HepG2 (cell line): Measurements from ENCODE around the gene SMAP1. TPM values are rescaled to one million over a fixed set of nuclear protein-coding genes. Genes with fewer than 3 reads are reported as not detected.

ENCODE experiments used
- CEBPB ChIP-seq: IDR thresholded peaks from 2 replicates; pipeline ENCODE4 v1.6.1; 2011; ENCODE audit warnings: low read depth, low read length, improper control_type of control experiment, borderline replicate concordance
- EP300 ChIP-seq, 3 experiments: sonication (generic) in 1 of 3; formaldehyde crosslinking in 1 of 3; IDR thresholded peaks; 2 replicates each; pipeline versions ENCODE4 v1.5.1 to v1.6.1; 2011 to 2020; ENCODE audit warnings: low read depth in 2 of 3, low read length in 2 of 3, borderline replicate concordance in 1 of 3, improper control_type of control experiment in 1 of 3, mild to moderate bottlenecking in 1 of 3, missing genetic modification reagents in 1 of 3, moderate library complexity in 1 of 3
- FOXM1 ChIP-seq: sonication (generic); formaldehyde crosslinking; IDR thresholded peaks from 2 replicates; pipeline ENCODE4 v1.5.0; 2020; ENCODE audit warnings: missing genetic modification reagents
- HOXA3 ChIP-seq: sonication (generic); formaldehyde crosslinking; IDR thresholded peaks from 2 replicates; pipeline ENCODE4 v1.5.0; 2020; ENCODE audit warnings: missing genetic modification reagents
- KDM1A ChIP-seq: IDR thresholded peaks from 2 replicates; pipeline ENCODE4 v1.6.1; 2016; ENCODE audit warnings: missing compliant biosample characterization
- KLF9 ChIP-seq: IDR thresholded peaks from 2 replicates; pipeline ENCODE4 v1.6.1; 2016; ENCODE audit warnings: low read depth
- MLLT10 ChIP-seq: sonication (generic); formaldehyde crosslinking; IDR thresholded peaks from 2 replicates; pipeline ENCODE4 v1.4.0; 2020; ENCODE audit warnings: missing genetic modification reagents
- NRL ChIP-seq: sonication (generic); formaldehyde crosslinking; IDR thresholded peaks from 2 replicates; pipeline ENCODE4 v1.5.0; 2020; ENCODE audit warnings: missing genetic modification reagents, mild to moderate bottlenecking, moderate library complexity, borderline replicate concordance
- RNF2 ChIP-seq: fragments of 450-650 bp; conservative IDR thresholded peaks from 2 replicates; pipeline ENCODE4 v1.6.1; 2016; ENCODE audit warnings: low read depth
- SCMH1 ChIP-seq: sonication (generic); formaldehyde crosslinking; IDR thresholded peaks from 2 replicates; pipeline ENCODE4 v1.9.0; 2021; ENCODE audit warnings: missing genetic modification reagents, mild to moderate bottlenecking, borderline replicate concordance
- ZBTB38 ChIP-seq: sonication (generic); formaldehyde crosslinking; IDR thresholded peaks from 2 replicates; pipeline ENCODE4 v1.5.1; 2020; ENCODE audit warnings: mild to moderate bottlenecking, missing genetic modification reagents
- ZNF496 ChIP-seq: sonication (generic); formaldehyde crosslinking; IDR thresholded peaks from 2 replicates; pipeline ENCODE4 v1.8.1; 2023; ENCODE audit warnings: mild to moderate bottlenecking, moderate library complexity, missing genetic modification reagents; ENCODE audit not compliant: insufficient replicate concordance
- ZNF703 ChIP-seq: sonication (generic); formaldehyde crosslinking; IDR thresholded peaks from 2 replicates; pipeline ENCODE4 v1.5.1; 2020; ENCODE audit warnings: missing genetic modification reagents, mild to moderate bottlenecking, moderate library complexity, borderline replicate concordance
- ZNF737 ChIP-seq: sonication (generic); formaldehyde crosslinking; IDR thresholded peaks from 2 replicates; pipeline ENCODE4 v1.5.0; 2020; ENCODE audit warnings: missing genetic modification reagents, mild to moderate bottlenecking, borderline replicate concordance
- ZNF83 ChIP-seq: sonication (generic); formaldehyde crosslinking; IDR thresholded peaks from 2 replicates; pipeline ENCODE4 v1.4.0; 2020; ENCODE audit warnings: missing genetic modification reagents, mild to moderate bottlenecking, borderline replicate concordance
- ZSCAN9 ChIP-seq: IDR thresholded peaks from 2 replicates; pipeline ENCODE4 v1.6.1; 2016; ENCODE audit warnings: borderline replicate concordance
- polyA plus RNA-seq, 8 experiments: library from polyadenylated mRNA; depleted of rRNA in 3 of 8; stranded (reverse) in 7 of 8; unstranded in 1 of 8; fragments of >200 nt; fragmentation: Illumina TruSeq in 4 of 8; extraction: Trizol in 4 of 8; gene quantifications; 2 replicates each; pipeline versions ENCODE4 v1.2.1 to v1.2.3, GENCODE V29; 2011 to 2016; ENCODE audit warnings: low read depth in 4 of 8, missing spikeins in 1 of 8, mixed read lengths in 1 of 8; ENCODE audit not compliant: insufficient read depth in 1 of 8
- total RNA-seq, 5 experiments: library from RNA; depleted of rRNA; stranded (reverse); fragments of >200 nt; fragmentation: Illumina TruSeq; extraction: Trizol; gene quantifications; 2 replicates each; pipeline ENCODE4 v1.2.3, GENCODE V29; 2016; ENCODE audit warnings: low read depth in 1 of 5
- TF ChIP-seq, protein P1 (sequence below): IDR thresholded peaks from 2 replicates; pipeline ENCODE4 v1.6.1; 2016; ENCODE audit warnings: control low read depth
- TF ChIP-seq, protein P2 (sequence below): sonication (generic); formaldehyde crosslinking; IDR thresholded peaks from 2 replicates; pipeline ENCODE4 v1.9.0; 2021; ENCODE audit warnings: missing genetic modification reagents, mild to moderate bottlenecking, borderline replicate concordance
- TF ChIP-seq, protein P3 (sequence below): sonication (generic); formaldehyde crosslinking; IDR thresholded peaks from 2 replicates; pipeline ENCODE4 v1.4.0; 2020; ENCODE audit warnings: missing genetic modification reagents
- TF ChIP-seq, protein P4 (sequence below): sonication (generic); formaldehyde crosslinking; IDR thresholded peaks from 2 replicates; pipeline ENCODE4 v1.4.0; 2020; ENCODE audit warnings: mild to moderate bottlenecking, missing genetic modification reagents

SMAP1 gene
- total and polyA plus RNA-seq, 2 of the 13 experiments (the other 11 are each of a cell fraction or from before 2014, with no cell fraction given) = 13.4 to 17.8 TPM

DNA sequence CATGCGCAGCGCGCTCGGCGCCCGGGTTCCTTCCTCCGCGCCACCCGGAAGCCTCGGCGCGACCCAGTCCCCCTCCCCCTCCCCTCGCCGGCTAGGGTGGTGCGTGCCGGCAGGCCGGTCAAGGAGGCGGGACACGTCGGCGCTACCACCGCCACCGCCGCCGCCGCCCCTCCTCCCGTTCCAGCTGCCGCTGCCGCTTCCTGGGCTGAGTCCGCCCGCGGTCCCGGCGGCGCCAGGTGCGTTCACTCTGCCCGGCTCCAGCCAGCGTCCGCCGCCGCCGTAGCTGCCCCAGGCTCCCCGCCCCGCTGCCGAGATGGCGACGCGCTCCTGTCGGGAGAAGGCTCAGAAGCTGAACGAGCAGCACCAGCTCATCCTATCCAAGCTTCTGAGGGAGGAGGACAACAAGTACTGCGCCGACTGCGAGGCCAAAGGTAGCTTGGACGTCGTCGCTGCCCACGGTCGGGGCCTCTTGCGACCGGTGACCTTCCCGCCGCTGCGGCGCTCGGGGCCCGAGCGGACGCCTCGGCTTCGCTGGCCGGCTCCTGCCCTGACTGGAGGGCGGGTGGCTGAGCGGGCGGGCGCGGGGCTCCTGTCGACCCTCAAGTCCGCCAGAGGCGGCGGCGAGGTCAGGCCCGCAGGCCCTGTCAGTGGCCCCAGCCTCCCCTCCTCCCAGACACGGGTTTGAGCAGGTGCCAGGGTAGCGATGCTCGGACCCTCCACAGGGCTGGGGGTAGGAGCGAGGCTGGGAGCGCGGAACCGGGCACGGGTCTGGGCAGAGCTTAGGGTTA is at the start of gene SMAP1 (continued):
- TF ChIP-seq ZNF737 (no peak), SCMH1 (CRISPR knock-in tag) (no peak), ZBTB38 (peak; percentile 72; the same call in 1 of the 2 replicates), ZNF703 (CRISPR knock-in tag) (no peak; the same call in 1 of the 2 replicates), ZNF83 (CRISPR knock-in tag) (no peak), ZSCAN9 (no peak), CEBPB (no peak), KDM1A (CRISPR knock-in tag) (no peak), KLF9 (CRISPR knock-in tag) (no peak), HOXA3 (CRISPR knock-in tag) (peak; percentile 84), FOXM1 (no peak), NRL (0 out of 2 replicates have a peak, but pooled peaks have one; percentile 25), EP300 (IDR thresholded peaks at IDR 0.05; ENCODE audit: low read depth in 2 of 2, low read length in 2 of 2) (no peak), EP300 (CRISPR knock-in tag; IDR thresholded peaks at IDR 0.05; ENCODE audit: borderline replicate concordance) (no peak; the same call in 1 of the 2 replicates), ZNF496 (CRISPR knock-in tag) (no peak), RNF2 (0 out of 2 replicates have a peak, but pooled peaks have one; percentile 39), MLLT10 (CRISPR knock-in tag) (no peak)
- TF ChIP-seq, protein P1, sequence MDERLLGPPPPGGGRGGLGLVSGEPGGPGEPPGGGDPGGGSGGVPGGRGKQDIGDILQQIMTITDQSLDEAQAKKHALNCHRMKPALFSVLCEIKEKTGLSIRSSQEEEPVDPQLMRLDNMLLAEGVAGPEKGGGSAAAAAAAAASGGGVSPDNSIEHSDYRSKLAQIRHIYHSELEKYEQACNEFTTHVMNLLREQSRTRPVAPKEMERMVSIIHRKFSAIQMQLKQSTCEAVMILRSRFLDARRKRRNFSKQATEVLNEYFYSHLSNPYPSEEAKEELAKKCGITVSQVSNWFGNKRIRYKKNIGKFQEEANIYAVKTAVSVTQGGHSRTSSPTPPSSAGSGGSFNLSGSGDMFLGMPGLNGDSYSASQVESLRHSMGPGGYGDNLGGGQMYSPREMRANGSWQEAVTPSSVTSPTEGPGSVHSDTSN (CRISPR knock-in tag) = no peak
- TF ChIP-seq, protein P2, sequence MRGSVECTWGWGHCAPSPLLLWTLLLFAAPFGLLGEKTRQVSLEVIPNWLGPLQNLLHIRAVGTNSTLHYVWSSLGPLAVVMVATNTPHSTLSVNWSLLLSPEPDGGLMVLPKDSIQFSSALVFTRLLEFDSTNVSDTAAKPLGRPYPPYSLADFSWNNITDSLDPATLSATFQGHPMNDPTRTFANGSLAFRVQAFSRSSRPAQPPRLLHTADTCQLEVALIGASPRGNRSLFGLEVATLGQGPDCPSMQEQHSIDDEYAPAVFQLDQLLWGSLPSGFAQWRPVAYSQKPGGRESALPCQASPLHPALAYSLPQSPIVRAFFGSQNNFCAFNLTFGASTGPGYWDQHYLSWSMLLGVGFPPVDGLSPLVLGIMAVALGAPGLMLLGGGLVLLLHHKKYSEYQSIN (CRISPR knock-in tag) = no peak
- TF ChIP-seq, protein P3, sequence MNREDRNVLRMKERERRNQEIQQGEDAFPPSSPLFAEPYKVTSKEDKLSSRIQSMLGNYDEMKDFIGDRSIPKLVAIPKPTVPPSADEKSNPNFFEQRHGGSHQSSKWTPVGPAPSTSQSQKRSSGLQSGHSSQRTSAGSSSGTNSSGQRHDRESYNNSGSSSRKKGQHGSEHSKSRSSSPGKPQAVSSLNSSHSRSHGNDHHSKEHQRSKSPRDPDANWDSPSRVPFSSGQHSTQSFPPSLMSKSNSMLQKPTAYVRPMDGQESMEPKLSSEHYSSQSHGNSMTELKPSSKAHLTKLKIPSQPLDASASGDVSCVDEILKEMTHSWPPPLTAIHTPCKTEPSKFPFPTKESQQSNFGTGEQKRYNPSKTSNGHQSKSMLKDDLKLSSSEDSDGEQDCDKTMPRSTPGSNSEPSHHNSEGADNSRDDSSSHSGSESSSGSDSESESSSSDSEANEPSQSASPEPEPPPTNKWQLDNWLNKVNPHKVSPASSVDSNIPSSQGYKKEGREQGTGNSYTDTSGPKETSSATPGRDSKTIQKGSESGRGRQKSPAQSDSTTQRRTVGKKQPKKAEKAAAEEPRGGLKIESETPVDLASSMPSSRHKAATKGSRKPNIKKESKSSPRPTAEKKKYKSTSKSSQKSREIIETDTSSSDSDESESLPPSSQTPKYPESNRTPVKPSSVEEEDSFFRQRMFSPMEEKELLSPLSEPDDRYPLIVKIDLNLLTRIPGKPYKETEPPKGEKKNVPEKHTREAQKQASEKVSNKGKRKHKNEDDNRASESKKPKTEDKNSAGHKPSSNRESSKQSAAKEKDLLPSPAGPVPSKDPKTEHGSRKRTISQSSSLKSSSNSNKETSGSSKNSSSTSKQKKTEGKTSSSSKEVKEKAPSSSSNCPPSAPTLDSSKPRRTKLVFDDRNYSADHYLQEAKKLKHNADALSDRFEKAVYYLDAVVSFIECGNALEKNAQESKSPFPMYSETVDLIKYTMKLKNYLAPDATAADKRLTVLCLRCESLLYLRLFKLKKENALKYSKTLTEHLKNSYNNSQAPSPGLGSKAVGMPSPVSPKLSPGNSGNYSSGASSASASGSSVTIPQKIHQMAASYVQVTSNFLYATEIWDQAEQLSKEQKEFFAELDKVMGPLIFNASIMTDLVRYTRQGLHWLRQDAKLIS = no peak
- TF ChIP-seq, protein P4, sequence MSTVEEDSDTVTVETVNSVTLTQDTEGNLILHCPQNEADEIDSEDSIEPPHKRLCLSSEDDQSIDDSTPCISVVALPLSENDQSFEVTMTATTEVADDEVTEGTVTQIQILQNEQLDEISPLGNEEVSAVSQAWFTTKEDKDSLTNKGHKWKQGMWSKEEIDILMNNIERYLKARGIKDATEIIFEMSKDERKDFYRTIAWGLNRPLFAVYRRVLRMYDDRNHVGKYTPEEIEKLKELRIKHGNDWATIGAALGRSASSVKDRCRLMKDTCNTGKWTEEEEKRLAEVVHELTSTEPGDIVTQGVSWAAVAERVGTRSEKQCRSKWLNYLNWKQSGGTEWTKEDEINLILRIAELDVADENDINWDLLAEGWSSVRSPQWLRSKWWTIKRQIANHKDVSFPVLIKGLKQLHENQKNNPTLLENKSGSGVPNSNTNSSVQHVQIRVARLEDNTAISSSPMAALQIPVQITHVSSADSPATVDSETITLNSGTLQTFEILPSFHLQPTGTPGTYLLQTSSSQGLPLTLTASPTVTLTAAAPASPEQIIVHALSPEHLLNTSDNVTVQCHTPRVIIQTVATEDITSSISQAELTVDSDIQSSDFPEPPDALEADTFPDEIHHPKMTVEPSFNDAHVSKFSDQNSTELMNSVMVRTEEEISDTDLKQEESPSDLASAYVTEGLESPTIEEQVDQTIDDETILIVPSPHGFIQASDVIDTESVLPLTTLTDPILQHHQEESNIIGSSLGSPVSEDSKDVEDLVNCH (CRISPR knock-in tag) = 0 out of 2 replicates have a peak, but pooled peaks have one; percentile 57
